ENCODE results near the gene PLAGL2.
A peak's percentile ranks its signal among the peaks of the same experiment; 100 is the strongest.
"Not testable (repeated sequence)": the region's sequence is repeated elsewhere in the genome, so short reads cannot be mapped to it uniquely, and the experiment has no call there.

PLAGL2 gene, protein sequence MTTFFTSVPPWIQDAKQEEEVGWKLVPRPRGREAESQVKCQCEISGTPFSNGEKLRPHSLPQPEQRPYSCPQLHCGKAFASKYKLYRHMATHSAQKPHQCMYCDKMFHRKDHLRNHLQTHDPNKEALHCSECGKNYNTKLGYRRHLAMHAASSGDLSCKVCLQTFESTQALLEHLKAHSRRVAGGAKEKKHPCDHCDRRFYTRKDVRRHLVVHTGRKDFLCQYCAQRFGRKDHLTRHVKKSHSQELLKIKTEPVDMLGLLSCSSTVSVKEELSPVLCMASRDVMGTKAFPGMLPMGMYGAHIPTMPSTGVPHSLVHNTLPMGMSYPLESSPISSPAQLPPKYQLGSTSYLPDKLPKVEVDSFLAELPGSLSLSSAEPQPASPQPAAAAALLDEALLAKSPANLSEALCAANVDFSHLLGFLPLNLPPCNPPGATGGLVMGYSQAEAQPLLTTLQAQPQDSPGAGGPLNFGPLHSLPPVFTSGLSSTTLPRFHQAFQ

DNA sequence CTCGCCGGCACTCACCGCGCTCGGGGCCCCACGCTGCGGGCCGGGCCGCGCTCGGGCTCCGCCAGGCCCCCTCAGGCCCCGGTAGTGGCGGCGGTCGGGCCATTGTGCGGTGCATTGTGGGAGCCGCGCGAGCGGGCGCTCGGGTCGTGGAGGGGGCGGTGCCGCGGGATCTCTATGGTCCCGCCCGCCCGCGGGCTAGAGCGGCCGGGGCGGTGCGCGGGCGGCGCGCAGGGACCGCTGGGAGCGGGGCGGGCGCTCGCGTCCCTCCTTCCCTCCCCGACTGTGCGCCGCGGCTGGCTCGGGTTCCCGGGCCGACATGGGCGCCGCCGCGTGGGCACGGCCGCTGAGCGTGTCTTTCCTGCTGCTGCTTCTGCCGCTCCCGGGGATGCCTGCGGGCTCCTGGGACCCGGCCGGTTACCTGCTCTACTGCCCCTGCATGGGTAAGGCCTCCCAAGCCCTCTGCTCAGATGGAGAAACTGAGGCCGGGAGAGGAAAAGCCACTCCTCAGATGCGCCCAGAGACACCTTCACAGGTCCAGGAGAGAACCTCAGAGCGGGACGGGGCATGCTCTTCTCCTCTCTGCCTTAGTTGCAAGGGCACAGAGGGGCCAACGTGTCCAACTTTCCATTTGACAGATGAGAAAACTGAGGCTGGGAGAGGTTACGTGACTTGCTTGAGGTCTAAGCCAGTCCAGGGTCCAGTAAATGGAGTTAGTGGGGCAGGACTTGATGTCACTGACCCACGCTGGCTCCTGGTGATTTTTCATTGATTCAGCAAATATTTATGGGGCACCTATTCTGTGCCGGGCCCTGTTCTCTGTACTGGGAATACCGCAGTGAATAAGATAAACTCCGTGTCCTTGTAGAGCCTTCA, at the start of gene PLAGL2, which contains the start of gene POFUT1:
PLAGL2 (minus strand) TSS at position 118 of the 873 bp plus-strand sequence. CDS start 5,565 bp downstream, outside the sequence.
POFUT1 (plus strand) TSS at position 255 of the 873 bp plus-strand sequence; CDS start at position 317, 62 bp downstream.
- peak; percentile 36 for DNase-seq

DNA sequence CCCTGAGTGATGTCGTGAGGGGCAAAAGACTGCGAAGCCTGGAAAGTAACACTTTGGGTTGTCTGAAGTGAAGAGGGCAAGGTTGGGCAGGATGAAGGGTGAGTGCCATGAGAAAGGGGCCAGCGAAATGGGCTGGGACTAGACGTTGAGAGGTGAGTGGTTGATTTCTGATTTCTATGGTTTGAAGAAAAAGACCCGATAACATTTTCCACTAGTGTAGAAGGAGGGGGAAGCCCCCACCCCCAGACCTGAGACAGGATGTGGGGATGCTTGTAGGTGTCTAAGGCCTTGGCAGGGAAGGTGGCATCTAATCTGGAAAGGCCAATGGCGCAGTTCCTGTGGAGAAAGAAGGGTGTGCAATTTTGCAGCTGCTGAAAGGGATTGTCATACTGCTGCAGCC, 44.6 kb upstream of the PLAGL2 start:
- no peak for DNase-seq

DNA sequence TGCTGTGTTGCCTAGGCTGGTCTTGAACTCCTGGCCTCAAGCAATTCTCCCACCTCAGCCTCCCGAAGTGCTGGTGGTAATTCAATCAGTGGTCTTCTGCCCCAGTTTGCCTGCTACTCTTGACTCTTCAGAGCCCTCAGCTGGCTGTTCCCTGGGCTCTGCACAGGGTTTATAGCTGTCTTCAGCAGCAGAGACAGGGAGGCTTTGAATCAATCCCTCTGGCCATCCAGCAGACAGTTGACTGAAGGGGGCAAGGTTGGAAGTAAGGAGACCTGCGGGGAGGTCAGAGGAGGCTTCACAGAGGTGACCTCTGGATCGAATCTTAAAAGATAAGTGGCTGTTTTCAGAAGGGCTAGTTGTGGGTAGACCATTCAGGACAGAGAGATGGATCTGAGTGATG, 43.9 kb upstream of the PLAGL2 start:
- no peak for DNase-seq

DNA sequence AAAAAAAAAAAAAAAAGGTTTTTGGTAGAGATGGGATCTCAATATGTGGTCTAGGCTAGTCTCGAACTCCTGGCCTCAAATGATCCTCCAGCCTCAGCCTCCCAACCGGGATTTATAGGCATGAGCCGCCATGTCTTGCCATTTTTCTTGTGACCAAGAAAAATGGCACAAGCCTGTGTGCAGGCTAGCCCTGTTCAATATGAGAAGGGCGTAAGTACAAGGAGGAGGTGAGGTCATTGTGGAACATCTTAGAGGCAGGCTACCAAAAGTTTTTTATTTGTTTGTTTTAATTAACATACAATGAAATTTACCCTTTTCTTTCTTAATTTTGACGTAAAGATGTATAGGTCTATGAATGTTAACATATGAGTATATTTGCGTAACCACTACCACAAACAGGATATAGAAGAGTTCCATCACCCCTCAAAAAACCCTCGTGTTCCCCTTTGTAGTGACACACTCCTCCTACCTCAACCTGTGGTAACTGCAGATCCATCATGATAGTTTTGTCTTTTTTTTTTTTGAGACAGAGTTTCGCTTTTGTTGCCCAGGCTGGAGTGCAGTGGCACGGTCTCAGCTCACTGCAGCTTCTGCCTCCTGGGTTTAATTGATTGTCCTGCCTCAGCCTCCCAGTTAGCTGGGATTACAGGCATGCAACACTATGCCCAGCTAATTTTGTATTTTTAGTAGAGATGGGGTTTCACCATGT, 41.6 kb upstream of the PLAGL2 start:
- DNase-seq: no peak

DNA sequence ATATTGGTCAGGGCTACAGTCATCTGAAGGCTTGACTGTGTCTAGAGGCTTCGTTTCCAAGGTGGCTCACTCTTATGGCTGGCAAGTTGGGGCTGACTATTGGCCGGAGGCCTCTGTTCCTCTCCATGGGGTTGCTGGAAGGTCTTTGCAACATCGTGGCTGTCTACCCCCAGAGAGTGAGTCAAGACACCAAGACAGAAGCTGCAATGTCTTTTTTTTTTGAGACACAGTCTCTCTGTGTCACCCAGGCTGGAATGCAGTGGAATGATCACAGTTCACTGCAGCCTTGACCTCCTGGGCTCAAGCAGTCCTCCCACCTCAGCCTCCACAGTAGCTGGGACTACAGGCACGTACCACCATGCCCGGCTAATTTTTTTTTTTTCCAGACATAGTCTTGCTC, 40.5 kb upstream of the PLAGL2 start:
- no peak for DNase-seq

DNA sequence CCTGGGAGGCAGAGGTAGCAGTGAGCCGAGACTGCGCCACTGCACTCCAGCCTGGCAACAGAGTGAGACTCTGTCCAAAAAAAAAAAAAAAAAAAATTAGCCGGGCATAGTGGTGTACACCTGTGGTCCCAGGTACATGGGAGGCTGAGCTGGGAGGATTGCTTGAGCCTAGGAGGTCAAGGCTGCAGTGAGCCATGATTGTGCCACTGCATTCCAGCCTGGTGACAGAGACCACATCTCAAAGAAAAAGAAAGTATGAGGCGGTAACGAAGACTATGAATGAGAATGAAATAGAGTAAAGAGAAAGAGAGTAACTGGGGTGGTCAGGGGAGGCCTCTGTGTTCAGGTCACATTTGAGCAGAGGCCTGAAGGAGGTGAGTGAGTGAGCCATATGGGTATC, 38.7 kb upstream of the PLAGL2 start:
- not testable (repeated sequence) for DNase-seq

DNA sequence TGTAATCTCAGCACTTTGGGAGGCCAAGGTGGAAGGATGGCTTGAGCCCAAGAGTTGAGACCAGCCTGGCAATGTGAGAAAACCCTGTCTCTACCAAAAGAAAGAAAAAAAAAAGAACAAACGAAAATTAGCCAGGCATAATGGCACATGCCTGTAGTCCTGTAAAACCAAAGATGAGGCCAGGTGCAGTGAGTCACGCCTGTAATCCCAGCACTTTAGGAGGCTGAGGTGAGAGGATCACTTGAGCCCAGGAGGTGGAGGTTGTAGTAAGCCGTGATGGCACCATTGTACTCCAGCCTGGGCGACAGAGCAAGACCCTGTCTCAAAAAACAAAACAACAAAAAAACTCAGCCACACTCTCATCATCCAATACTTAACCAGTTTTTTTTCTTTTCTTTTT, 37.4 kb upstream of the PLAGL2 start:
- DNase-seq: no peak

DNA sequence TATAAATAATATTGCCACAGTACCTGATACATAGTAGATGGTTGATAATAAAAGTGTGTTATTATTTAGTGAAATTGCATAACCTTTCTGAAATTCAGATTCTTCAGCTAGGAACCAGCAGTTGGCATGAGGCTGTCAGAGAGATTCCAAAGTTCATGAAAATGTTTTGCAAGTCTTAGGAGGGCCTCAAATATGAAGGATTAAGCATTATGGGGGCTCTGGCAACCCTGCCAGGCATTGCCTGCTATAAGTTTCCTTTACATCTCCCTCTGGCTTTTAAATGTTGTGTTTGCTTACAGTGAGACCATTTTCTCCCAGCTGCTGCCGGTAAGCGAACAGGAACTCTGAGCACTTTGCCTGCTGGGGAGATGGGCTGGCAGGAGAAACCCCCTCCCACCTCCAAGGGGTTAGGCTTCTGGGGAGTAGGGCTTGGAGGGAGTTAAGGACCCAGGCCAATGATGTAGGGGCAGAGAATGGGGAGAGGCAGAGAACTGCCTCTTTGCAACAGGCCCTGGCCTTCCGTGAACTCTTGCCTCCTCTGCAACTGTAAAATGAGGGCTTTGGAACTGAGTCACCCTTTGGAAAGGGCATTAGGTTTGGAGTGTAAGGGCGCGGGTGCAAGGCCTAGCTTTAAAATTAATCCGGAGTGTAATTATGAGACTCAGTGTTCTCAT, 36.7 kb upstream of the PLAGL2 start:
- DNase-seq: no peak

DNA sequence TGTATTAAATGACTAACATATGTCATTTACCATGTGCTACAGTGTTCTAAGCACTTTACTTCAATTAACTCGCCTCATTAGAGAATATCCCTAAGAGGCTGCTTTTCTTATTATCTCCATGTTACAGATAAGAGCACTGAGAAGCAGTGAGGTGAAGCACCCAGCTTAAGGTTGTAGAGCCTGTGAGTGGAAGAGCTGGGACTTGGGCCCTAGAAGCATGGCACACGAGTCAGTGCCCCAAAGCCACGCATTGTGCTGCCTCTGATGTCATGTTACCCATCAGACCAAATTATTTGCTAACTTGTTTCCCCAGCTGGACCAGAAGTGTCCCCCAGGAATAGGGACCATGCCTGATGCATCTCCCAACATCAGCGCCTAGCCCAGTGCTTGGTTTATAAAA, 34.3 kb upstream of the PLAGL2 start:
- DNase-seq: no peak

DNA sequence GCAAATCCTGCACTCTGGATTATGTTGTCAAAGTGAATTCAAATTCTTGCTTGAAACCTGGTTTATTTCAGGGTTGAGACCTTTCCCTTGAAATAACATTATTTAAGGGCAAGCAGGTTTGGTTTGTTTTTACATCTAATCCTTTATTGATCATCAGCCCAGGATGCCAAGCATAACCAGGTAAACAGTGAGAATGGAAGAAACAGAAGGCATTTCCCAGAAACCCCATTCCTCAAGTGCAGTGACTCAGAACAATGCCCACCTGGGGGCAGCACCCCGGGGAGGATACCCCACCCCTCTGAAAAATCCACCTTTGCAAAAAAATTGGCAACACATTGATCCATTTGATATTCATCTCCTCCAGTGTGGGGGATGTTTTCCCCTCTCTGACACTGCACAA, 32.7 kb upstream of the PLAGL2 start:
- DNase-seq: no peak

DNA sequence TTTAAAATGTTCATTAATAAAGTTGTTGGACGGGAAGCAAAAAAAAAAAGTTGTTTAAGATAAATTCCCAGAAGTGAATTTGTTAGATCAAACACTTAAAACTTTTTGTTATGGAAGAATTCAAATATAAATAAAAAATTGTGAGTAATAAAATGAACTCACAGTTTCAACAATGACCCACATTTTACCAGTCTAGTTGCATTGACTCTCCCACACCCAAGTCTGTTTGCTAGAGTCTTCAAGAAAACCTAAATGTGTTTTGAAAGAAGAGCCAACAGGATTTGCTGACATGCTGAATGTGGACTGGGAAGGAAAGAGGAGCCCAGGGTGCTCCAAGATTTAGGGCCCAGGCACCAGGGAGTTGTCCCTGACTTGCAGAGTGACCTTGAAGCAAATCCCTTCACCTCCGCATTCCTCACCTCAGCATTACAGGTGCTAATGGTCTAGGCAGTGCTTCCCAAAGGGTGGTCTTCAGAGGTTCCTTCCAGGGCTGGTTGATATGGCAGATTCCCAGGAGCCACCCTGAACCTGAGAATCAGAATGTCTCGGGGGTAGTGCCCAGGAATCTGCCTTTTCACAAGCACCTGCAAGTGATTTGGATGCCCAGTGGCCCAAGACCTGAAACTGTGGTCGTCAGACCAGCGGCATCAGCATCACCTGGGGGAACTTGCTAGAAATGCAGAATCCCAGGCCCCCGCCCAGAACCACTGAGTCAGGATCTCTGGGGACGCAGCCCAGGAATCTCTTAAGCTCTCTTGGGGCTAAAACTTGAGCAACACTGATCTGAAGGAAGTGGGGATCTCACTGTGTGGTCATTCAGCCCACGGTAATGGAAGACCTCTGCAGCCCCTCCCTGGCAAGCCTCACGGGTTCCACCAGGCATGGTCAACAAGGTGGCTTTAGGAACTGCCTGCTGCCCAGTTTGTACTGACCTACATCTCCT, 31.2 kb upstream of the PLAGL2 start:
- DNase-seq: no peak

DNA sequence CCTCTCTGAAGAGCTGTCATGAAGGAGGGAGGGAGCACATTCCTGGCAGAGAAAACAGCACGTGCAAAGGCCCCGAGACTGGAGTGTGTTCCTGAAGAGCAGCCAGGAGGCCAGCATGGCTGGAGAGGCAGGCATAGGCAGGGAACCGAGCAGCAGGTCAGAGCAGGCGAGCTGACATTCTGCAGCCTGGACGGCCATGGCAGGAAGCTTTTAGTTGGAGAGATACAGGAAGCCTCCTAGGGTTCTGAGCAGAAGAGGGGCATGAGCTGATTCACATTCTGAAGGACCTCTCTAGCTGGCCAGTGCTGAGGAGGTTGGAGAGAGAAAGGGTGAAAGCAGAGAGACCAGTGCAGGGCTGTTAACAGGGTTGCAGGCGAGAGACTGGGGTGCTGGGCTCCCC, 29.9 kb upstream of the PLAGL2 start:
- DNase-seq: no peak

DNA sequence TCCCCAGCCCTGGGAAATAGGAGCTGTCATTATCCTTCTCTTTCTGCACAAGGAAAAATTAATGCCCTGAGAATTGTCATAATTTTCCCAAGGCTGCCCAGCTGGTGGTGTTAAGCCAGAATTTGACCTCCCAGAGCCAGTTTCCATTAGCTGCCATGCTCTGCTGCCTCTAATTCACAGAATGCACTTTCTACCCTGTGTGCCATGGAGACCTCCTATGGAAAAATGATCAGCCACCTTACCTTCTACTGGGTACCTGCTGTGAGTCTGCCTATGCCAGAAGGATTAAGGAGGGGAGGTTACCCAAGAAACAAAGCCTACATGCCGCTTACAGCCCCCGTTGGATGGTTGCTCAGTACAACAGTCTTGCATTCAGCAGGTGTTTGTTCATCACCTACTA, 29.3 kb upstream of the PLAGL2 start:
- no peak for DNase-seq

DNA sequence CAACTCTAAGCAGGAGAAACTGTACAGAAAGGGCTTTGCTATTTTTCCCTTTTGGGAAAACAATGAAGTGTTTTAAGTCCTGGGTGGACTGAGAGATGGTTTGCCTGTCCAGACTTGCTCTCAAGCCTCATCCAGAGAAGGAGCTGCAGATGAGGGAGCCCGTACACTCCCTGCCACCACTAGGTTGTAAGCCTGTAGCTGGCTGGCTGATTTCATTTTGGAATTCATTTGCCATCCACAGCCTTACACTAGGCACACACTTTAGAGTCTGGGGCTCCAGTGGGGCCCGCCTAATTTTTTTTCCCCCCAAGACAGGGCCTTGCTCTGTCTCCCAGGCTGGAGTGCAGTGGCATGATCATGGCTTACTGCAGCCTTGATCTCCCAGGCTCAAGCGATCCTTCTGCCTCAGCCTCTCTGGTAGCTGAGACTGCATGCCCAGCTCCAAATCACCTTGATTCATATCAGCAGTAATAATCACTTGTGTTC, 28.5 kb upstream of the PLAGL2 start:
- DNase-seq: no peak

DNA sequence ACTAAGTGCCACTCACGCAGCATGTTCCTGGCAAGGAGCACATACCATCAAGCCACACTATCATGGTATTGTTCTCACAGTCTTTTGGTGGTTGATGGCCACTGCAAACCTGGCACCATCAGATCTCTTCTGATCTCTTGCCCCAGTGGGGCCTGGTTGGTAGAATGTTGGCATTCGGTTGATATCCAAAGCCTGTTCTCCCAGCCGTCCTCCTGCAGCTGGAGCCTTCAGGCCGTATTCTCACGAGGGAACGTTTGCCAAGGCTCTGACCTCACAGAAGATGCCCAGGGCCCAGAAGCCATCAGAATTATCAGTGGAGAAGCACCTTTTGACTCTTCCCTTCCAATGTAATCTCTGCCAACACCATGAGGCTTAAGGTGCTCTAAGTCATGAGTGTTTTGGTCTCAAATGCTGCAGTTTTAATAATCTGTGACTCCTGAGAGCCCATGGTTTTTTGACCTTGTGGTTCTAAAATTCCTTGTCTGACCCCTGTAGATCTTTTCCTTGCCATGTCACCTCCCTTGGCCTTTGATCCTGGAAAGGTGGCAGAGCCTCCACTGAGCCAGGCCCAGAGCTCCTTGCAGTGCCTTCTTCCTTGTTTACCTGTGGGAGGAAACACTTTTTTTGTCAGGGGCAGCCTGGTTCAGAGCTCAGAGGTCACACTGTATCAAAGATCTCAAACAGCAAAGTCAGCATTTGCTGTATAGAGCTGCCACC, 27.9 kb upstream of the PLAGL2 start:
- no peak for DNase-seq

DNA sequence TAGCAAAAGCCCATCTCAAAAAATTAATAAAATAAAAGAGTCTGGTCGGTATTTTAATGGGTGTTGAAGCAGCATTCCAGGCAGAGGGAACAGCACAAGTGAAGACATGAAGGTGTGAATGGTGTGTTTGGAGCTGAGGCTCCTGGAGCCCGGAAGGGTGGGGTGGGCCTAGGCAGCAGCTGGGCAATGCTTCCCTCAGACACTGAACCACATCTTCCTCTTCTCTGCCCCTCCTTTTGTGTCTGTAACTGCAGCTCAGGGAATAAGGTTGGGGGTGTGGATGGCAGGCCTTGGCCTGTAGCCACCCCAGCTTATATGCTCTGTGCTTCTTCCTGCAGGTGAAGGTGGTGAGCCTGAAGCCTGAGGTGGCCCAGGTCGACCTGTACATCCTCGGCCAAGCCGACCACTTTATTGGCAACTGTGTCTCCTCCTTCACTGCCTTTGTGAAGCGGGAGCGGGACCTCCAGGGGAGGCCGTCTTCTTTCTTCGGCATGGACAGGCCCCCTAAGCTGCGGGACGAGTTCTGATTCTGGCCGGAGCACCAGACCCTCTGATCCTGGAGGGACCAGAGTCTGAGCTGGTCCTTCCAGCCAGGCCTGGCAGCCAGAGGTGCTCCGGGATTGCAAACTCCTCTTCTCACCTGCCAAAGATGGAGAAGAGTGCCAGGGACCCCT, 26.7 kb upstream of the PLAGL2 start:
- no peak for DNase-seq

DNA sequence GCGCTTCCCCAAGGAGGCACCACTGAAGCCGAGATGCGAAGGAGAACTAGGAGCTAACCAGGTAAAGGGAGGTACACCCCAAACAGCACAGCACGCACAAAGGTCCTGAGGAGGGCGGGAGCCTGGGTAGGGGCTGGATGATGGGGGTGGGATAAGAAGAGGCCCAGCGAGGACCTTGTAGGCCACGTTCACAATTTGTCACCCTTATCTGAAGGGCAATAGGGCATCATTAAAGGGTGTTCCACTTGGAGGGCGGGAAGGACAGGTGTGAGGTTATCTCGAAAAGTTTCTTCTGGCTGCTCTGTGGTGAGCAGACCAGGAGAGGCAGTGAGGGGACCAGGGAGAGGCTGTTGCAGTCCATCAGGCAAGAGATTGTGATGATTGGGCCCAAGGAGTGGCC, 25.7 kb upstream of the PLAGL2 start:
- DNase-seq: no peak

DNA sequence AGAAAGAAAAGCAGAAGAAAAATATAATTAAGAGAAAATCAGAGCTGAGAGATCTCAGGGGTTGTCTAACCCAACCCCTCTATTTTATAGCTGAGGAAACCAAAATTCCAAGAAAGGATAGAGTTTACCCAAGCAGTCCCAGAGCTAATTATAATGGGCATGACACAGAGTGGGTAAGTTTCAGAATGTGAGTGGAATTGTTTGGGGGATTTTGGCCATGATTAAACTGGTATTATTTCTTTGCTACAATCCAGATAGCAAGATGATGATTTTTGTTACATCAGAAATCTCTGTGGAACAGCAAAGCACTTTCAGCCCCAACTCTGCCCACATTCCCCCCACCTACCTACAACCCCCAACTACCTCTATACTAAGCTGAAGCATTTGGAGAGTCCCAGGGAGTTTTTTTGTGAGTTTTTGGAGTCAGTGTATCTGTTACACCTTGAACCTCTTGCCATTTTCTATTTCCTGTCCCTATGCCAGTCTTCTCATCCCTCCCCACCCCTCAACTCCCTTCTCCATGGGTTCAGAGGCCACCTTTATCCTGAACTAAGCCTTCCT, 24.9 kb upstream of the PLAGL2 start:
- no peak for DNase-seq

DNA sequence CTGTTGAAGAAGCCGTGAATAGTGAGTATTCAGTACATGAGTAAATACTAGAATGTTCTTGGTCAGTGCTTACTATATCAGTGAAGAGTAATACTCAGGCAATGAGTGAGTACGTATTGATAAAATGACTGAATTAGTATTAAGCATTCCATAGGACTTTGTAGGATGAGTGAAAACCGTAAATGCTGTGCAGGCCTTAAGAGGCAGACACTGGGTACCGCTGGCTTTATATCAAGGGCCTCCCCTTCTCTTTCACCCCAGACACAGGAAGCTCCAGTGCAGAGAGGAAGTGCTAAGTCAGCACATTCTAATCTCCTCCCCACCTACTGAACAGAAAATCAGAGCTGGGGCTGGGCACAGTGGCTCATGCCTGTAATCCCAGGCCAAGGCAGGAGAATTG, 24.3 kb upstream of the PLAGL2 start:
- no peak for DNase-seq

DNA sequence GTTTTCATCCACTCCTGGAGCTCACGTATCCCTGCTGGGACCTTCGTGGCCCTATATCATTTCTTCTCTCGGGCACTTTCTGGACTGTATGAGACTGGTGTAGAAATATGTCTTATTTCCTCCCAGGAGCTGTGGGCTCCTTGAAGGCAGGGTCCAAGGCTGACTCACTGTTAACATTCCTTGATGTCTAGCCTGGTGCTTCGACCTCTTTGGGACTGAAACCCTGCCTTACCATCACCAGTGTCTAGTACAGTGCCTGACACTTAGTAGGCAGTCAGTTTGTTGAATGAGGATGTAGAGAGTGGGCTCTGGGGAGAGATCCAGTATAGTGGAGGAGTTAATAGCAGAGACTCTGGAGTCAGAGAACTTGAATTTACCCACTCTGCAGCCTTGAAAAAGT, 23.7 kb upstream of the PLAGL2 start:
- no peak for DNase-seq

Measured in kidney glomerular epithelial cell (primary cell).